Measurements from ENCODE around the gene HACD1. TPM values are rescaled to one million over a fixed set of nuclear protein-coding genes. Genes with fewer than 3 reads are reported as not detected.
A peak's percentile ranks its signal among the peaks of the same experiment; 100 is the strongest.
"Not testable (repeated sequence)": the region's sequence is repeated elsewhere in the genome, so short reads cannot be mapped to it uniquely, and the experiment has no call there.

The HACD1 gene
- total RNA-seq, 4 donors from 2014 or later, result 11.0 to 23.8 (median 16.7) TPM

- no peak for TF ChIP-seq CTCF (IDR thresholded peaks at IDR 0.05)
- no peak for TF ChIP-seq POLR2A (IDR thresholded peaks at IDR 0.05)
- intact Hi-C loops (cut with DNase I), result no loop called here
- Histone ChIP-seq H3K9me3 (no peaks in the 10 kb centered on the region), H3K4me1 (peaks cover 0 to 26% (median 6%) of the 10 kb centered on the region in 3 donors), H3K27me3 (no peaks in the 10 kb centered on the region), H3K4me3 (peak overlapping the region in 1 of 4 donors; percentile 7), H3K36me3 (no peaks in the 10 kb centered on the region), H3K27ac (peak overlapping the region; percentile 40 to 79 (median 64))
- no peak for DNase-seq
- 37 to 65% methylated on average over 5 of the region's 5 CpGs for WGBS, 2 donors
Measured at GRCh38 chr10:17637869-17638268, 20.7 kb upstream of the HACD1 start.

- Histone ChIP-seq H3K27ac (no peak overlapping the region), H3K4me1 (peaks cover 0 to 12% (median 2%) of the 10 kb centered on the region in 3 donors), H3K4me3 (no peak overlapping the region), H3K36me3 (no peaks in the 10 kb centered on the region), H3K9me3 (no peaks in the 10 kb centered on the region), H3K27me3 (no peaks in the 10 kb centered on the region)
- TF ChIP-seq CTCF (IDR thresholded peaks at IDR 0.05), result no peak
- no peak for TF ChIP-seq POLR2A (IDR thresholded peaks at IDR 0.05)
- DNase-seq, result no peak
- intact Hi-C loops (cut with DNase I), result no loop called here
- WGBS, 2 donors, result 70 to 79% methylated on average over 1 of the region's 1 CpG
Measured at GRCh38 chr10:17633353-17633752, 16.2 kb upstream of the HACD1 start.

GRCh38 chr10:17632590-17632989 lies 15.4 kb upstream of the HACD1 start:
- H3K36me3 ChIP-seq; H3K27me3 ChIP-seq; H3K4me1 ChIP-seq; intact Hi-C loops (cut with DNase I); H3K27ac ChIP-seq; H3K4me3 ChIP-seq; DNase-seq; H3K9me3 ChIP-seq: not testable (repeated sequence)
- 87 to 89% methylated on average over 8 of the region's 8 CpGs for WGBS, 2 donors

GRCh38 chr10:17626656-17627055 lies 9.5 kb upstream of the HACD1 start:
- H3K9me3 ChIP-seq, result no peaks in the 10 kb centered on the region
- no peaks in the 10 kb centered on the region for H3K4me1 ChIP-seq
- no peak overlapping the region for H3K4me3 ChIP-seq
- no peaks in the 10 kb centered on the region for H3K36me3 ChIP-seq
- no peak overlapping the region for H3K27ac ChIP-seq
- intact Hi-C loops (cut with DNase I), result no loop called here
- H3K27me3 ChIP-seq, result peaks cover 0 to 6% (median 0%) of the 10 kb centered on the region in 4 donors
- TF ChIP-seq CTCF (IDR thresholded peaks at IDR 0.05) (no peak), POLR2A (IDR thresholded peaks at IDR 0.05) (no peak)
- 52 to 55% methylated on average over 1 of the region's 1 CpG for WGBS, 2 donors
- DNase-seq, result no peak

GRCh38 chr10:17624996-17625395 lies 7.8 kb upstream of the HACD1 start:
- intact Hi-C loops (cut with DNase I), result no loop called here
- H3K27ac ChIP-seq, result no peak overlapping the region
- no peak overlapping the region for H3K4me3 ChIP-seq
- peaks cover 0 to 9% (median 0%) of the 10 kb centered on the region in 4 donors for H3K27me3 ChIP-seq
- no peak for DNase-seq
- TF ChIP-seq POLR2A (IDR thresholded peaks at IDR 0.05) (no peak), CTCF (IDR thresholded peaks at IDR 0.05) (no peak)
- H3K4me1 ChIP-seq, result no peaks in the 10 kb centered on the region
- H3K9me3 ChIP-seq, result no peaks in the 10 kb centered on the region
- WGBS, 2 donors, result 30 to 67% methylated on average over 1 to 3 of the region's 3 CpGs
- H3K36me3 ChIP-seq, result no peaks in the 10 kb centered on the region

GRCh38 chr10:17622061-17622460 lies 4.9 kb upstream of the HACD1 start:
- H3K9me3 ChIP-seq, result no peaks in the 10 kb centered on the region
- no peaks in the 10 kb centered on the region for H3K36me3 ChIP-seq
- WGBS, 2 donors, result 29 to 38% methylated on average over 8 of the region's 8 CpGs
- H3K4me3 ChIP-seq, result no peak overlapping the region
- intact Hi-C loops (cut with DNase I), result no loop called here
- no peak for DNase-seq
- H3K4me1 ChIP-seq, result peaks cover 0 to 8% (median 0%) of the 10 kb centered on the region in 3 donors
- peaks cover 0 to 9% (median 0%) of the 10 kb centered on the region in 4 donors for H3K27me3 ChIP-seq
- TF ChIP-seq CTCF (IDR thresholded peaks at IDR 0.05) (no peak), POLR2A (IDR thresholded peaks at IDR 0.05) (no peak)
- no peak overlapping the region for H3K27ac ChIP-seq

Data from esophagus squamous epithelium (tissue), 5 donors.